HUES48 (cell line): ENCODE data around the gene RPS6KA2.

ENCODE experiments used
- H3K27ac ChIP-seq: one replicate; pipeline ENCODE4 v1.7.0; 2013; ENCODE audit warnings: low read depth, low read length, inconsistent platforms
- H3K27me3 ChIP-seq: 2 replicates; pipeline ENCODE4 v1.6.1; 2013; ENCODE audit warnings: mild to moderate bottlenecking, low read length; ENCODE audit not compliant: control insufficient read depth, insufficient read depth
- H3K36me3 ChIP-seq: 2 replicates; pipeline ENCODE4 v1.6.1; 2013; ENCODE audit warnings: low read length; ENCODE audit not compliant: control insufficient read depth, insufficient read depth
- H3K4me1 ChIP-seq: 2 replicates; pipeline ENCODE4 v1.6.1; 2013; ENCODE audit warnings: mild to moderate bottlenecking, low read length; ENCODE audit not compliant: control insufficient read depth, insufficient read depth
- H3K4me3 ChIP-seq: 2 replicates; pipeline ENCODE4 v1.5.1; 2013; ENCODE audit warnings: mild to moderate bottlenecking, low read depth, low read length
- H3K9ac ChIP-seq: 2 replicates; pipeline ENCODE4 v1.6.1; 2013; ENCODE audit warnings: mild to moderate bottlenecking, low read depth, low read length, moderate library complexity
- H3K9me3 ChIP-seq: 2 replicates; pipeline ENCODE4 v1.6.1; 2013; ENCODE audit warnings: low read length; ENCODE audit not compliant: control insufficient read depth, insufficient read depth

Gene RPS6KA2

GRCh38 chr6:166381733-166382499 is 245.1 kb downstream of the RPS6KA2 start:
- Histone ChIP-seq H3K9ac (peak overlapping the region; percentile 26), H3K9me3 (no peaks in the 10 kb centered on the region), H3K4me3 (peak overlapping the region; percentile 81), H3K4me1 (0 out of 2 replicates have a peak, but pooled peaks cover 4% of the 10 kb centered on the region), H3K36me3 (no peaks in the 10 kb centered on the region), H3K27me3 (no peaks in the 10 kb centered on the region; the same call in 1 of the 2 replicates), H3K27ac (no peak overlapping the region)

GRCh38 chr6:166381381-166381732 is 245.7 kb downstream of the RPS6KA2 start:
- no peak overlapping the region for H3K27ac ChIP-seq
- no peaks in the 10 kb centered on the region for H3K9me3 ChIP-seq
- H3K27me3 ChIP-seq = no peaks in the 10 kb centered on the region; the same call in 1 of the 2 replicates
- H3K4me3 ChIP-seq = peak overlapping the region; percentile 81
- H3K9ac ChIP-seq = peak overlapping the region; percentile 26
- 0 out of 2 replicates have a peak, but pooled peaks cover 4% of the 10 kb centered on the region for H3K4me1 ChIP-seq
- H3K36me3 ChIP-seq = no peaks in the 10 kb centered on the region

GRCh38 chr6:166379800-166380199 is 247.3 kb downstream of the RPS6KA2 start:
- H3K4me1 ChIP-seq = peaks cover 8% of the 10 kb centered on the region
- H3K9me3 ChIP-seq = no peaks in the 10 kb centered on the region
- no peak overlapping the region for H3K9ac ChIP-seq
- H3K27ac ChIP-seq = no peak overlapping the region
- no peaks in the 10 kb centered on the region; the same call in 1 of the 2 replicates for H3K27me3 ChIP-seq
- no peaks in the 10 kb centered on the region for H3K36me3 ChIP-seq
- no peak overlapping the region for H3K4me3 ChIP-seq

- Histone ChIP-seq H3K9me3 (no peaks in the 10 kb centered on the region), H3K9ac (no peak overlapping the region), H3K4me1 (peaks cover 8% of the 10 kb centered on the region), H3K4me3 (no peak overlapping the region), H3K27me3 (no peaks in the 10 kb centered on the region; the same call in 1 of the 2 replicates), H3K27ac (no peak overlapping the region), H3K36me3 (no peaks in the 10 kb centered on the region)
Measured at GRCh38 chr6:166379103-166379586, 247.9 kb downstream of the RPS6KA2 start.

- Histone ChIP-seq H3K9me3 (no peaks in the 10 kb centered on the region), H3K27me3 (no peaks in the 10 kb centered on the region; the same call in 1 of the 2 replicates), H3K4me1 (peaks cover 8% of the 10 kb centered on the region), H3K4me3 (no peak overlapping the region), H3K9ac (no peak overlapping the region), H3K36me3 (no peaks in the 10 kb centered on the region), H3K27ac (no peak overlapping the region)
Measured at GRCh38 chr6:166377721-166378120, 249.3 kb downstream of the RPS6KA2 start.

GRCh38 chr6:166375013-166375412 is 252.0 kb downstream of the RPS6KA2 start:
- peaks cover 4% of the 10 kb centered on the region for H3K4me1 ChIP-seq
- H3K27ac ChIP-seq = no peak overlapping the region
- no peak overlapping the region for H3K9ac ChIP-seq
- no peaks in the 10 kb centered on the region for H3K27me3 ChIP-seq
- no peaks in the 10 kb centered on the region for H3K36me3 ChIP-seq
- no peak overlapping the region for H3K4me3 ChIP-seq
- H3K9me3 ChIP-seq = no peaks in the 10 kb centered on the region

GRCh38 chr6:166370489-166370888 is 256.6 kb downstream of the RPS6KA2 start:
- no peak overlapping the region for H3K9ac ChIP-seq
- no peaks in the 10 kb centered on the region for H3K27me3 ChIP-seq
- peaks cover 31% of the 10 kb centered on the region for H3K4me1 ChIP-seq
- no peaks in the 10 kb centered on the region for H3K36me3 ChIP-seq
- no peak overlapping the region for H3K4me3 ChIP-seq
- no peaks in the 10 kb centered on the region for H3K9me3 ChIP-seq
- no peak overlapping the region for H3K27ac ChIP-seq

GRCh38 chr6:166369782-166370181 is 257.3 kb downstream of the RPS6KA2 start:
- Histone ChIP-seq H3K27me3 (no peaks in the 10 kb centered on the region), H3K4me1 (peaks cover 34% of the 10 kb centered on the region), H3K4me3 (no peak overlapping the region), H3K9me3 (no peaks in the 10 kb centered on the region), H3K9ac (no peak overlapping the region), H3K27ac (no peak overlapping the region), H3K36me3 (no peaks in the 10 kb centered on the region)

GRCh38 chr6:166366921-166367320 is 260.1 kb downstream of the RPS6KA2 start:
- Histone ChIP-seq H3K36me3 (0 out of 2 replicates have a peak, but pooled peaks cover 5% of the 10 kb centered on the region), H3K27ac (peak overlapping the region; percentile 36), H3K9ac (no peak overlapping the region), H3K27me3 (no peaks in the 10 kb centered on the region), H3K9me3 (no peaks in the 10 kb centered on the region), H3K4me1 (peaks cover 42% of the 10 kb centered on the region), H3K4me3 (no peak overlapping the region)

GRCh38 chr6:166365806-166366205 is 261.2 kb downstream of the RPS6KA2 start:
- Histone ChIP-seq H3K9me3 (no peaks in the 10 kb centered on the region), H3K4me1 (peaks cover 42% of the 10 kb centered on the region), H3K4me3 (peak overlapping the region; percentile 43), H3K36me3 (0 out of 2 replicates have a peak, but pooled peaks cover 5% of the 10 kb centered on the region), H3K27me3 (no peaks in the 10 kb centered on the region), H3K9ac (peak overlapping the region; percentile 48), H3K27ac (peak overlapping the region; percentile 95)

- Histone ChIP-seq H3K27ac (peak overlapping the region; percentile 95), H3K9ac (peak overlapping the region; percentile 48; the same call in 1 of the 2 replicates), H3K27me3 (no peaks in the 10 kb centered on the region), H3K9me3 (no peaks in the 10 kb centered on the region), H3K4me1 (peaks cover 46% of the 10 kb centered on the region), H3K36me3 (0 out of 2 replicates have a peak, but pooled peaks cover 5% of the 10 kb centered on the region), H3K4me3 (peak overlapping the region; percentile 43)
Measured at GRCh38 chr6:166365221-166365620, 261.8 kb downstream of the RPS6KA2 start.
